GM19023 (cell line): ENCODE measurements around the gene CEP295NL.
A peak's percentile ranks its signal among the peaks of the same experiment; 100 is the strongest.
"Not testable (repeated sequence)": the region's sequence is repeated elsewhere in the genome, so short reads cannot be mapped to it uniquely, and the experiment has no call there.

Experiments used
- ATAC-seq: cut with Tn5 transposase; IDR thresholded peaks from one replicate; pipeline ENCODE4 v1.9.1; 2021; ENCODE audit warnings: mild to moderate bottlenecking, moderate library complexity; ENCODE audit not compliant: unreplicated experiment

The CEP295NL gene

DNA sequence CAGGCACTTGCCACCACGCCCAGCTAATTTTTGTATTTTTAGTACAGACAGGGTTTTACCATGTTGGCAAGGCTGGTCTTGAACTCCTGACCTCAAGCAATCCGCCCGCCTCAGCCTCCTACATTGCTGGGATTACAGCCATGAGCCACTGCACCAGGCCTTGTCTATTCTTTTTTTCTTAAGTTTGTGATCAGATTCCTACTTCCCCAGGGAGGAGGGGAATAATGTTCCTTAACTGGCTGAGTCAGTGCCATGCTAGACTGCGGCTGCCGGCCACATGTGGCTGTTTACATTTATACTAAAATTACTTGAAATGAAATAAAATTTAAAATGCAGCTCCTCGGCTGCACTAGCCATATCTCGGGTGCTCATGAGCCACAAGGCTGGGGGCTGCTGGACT lies 34.6 kb downstream of the CEP295NL start:
- no peak for ATAC-seq

DNA sequence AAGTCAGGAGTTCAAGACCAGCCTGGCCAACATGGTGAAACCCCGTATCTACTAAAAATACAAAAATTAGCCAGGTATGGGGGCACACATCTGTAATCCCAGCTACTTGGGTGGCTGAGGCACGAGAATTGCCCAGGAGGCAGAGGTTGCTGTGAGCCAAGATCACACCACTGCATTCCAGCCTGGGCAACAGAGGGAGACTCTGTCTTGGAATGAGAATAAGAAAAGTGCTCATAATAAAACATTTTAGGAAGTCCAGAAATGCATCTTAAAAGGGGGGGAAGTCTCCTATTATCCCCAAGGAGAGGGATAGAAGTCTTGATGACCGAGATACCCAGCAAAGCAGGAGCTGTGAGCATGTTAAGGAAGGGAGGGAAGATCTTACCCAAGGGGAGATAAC lies 36.0 kb downstream of the CEP295NL start:
- not testable (repeated sequence) for ATAC-seq

DNA sequence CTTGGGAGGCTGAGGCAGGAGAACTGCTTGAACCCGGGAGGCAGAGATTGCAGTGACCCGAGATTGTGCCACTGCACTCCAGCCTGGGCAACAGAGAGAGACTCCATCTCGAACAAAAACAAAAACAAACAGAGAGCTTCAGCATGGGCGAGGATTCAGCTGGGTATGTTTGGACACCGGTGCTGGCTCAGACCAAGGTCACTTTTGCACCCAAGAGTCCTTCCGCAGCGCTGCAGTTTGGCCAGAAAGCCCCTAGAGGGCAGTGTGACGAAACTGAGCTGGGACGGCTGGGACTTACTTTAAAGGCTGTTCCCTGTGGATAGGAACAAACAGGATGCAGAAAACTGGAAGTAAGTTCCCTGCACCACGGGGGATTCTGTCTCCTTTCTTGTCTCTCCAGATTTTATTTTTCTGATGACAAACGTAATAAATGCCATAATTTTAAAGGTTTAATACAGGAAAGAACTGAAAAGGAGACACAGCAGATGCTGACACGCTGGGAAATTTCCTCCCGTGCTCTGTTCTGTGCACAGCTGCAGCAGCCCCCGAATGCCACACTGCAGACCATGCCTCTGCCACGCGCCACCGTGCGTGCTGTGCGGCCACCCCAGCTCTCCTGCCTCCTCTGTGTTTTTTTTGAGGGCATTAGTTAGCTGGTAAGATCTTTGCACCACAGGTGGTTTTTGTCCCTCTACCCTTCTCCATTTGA lies 37.2 kb downstream of the CEP295NL start:
- ATAC-seq, result no peak

DNA sequence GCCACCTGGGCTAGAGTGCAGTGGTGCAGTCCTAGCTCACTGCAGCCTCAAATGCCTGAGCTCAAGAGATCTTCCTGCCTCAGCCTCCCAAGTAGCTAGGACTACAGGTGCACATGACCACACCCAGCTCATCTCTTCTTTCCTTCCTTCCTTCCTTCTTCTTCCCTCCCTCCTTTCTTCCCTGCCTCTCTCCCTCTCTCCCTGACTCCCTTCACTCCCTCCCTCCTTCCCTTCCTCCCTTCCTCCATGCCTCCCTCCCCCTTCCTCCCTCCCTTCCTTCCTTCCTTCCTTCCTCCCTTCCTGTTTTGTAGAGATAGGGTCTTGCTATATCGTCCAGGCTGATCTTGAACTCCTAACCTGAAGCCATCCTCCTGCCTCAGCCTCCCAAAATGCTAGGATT lies 38.9 kb downstream of the CEP295NL start:
- ATAC-seq, result no peak

DNA sequence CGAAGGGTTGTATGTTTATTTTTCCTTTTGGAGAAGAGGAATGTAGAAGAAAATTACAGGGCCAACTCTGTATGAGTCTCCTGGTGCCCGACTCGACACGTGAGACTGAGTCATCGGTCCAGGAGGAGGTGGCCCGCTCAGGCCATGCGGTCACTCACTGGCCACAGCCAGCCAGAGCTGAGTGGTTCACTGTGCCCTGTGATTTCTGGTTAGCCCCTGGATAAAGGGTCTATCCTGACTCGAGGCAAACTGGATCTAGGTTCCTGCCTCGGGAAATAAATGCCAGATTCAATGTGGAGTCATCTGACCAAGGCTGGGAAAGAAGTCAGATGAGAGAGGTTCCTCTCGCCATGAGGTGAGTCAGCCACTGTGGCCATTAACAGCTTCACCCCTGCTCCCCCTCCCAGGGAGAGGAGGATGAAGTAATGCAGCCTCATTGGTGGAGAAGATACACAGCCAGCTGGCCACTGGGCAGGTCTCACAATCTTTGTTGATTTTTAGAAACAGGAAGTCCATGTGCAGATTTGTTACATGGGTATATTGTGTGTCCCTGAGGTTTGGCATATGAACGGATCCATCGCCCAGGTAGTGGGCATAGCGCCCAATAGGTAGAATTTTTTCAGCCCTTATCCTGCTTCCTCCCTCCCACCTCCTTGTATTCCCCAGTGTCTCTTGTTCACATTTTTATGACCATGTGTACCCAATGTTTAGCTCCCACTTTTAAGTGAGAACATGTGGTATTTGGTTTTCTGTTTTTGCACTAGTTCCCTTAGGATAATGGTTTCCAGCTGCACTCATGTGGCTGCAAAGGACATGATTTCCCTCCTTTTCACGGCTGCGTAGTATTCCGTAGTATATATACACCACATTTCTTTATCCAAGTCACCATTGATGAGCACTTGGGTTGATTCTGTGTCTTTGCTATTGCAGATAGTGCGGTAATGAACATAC lies 40.7 kb downstream of the CEP295NL start:
- ATAC-seq, result no peak

DNA sequence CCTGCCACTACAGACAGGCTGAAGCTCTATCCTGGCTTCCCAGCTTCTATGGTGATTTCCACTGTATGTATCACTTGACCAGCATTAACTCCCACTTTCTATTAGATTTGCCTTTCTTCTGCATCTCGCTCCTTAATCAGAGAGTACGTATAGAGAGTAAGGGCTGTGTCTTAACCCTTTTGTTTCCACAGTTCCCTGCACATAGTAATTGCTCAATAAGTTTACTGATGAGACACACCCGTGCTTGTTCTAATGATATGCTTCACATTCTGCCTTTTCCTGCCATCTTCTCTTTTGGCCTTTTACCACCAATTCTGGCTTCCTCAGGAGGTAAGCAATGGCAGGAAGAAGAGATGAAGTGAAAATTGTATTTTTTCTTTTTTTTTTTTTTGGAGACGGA lies 41.8 kb downstream of the CEP295NL start:
- no peak for ATAC-seq

DNA sequence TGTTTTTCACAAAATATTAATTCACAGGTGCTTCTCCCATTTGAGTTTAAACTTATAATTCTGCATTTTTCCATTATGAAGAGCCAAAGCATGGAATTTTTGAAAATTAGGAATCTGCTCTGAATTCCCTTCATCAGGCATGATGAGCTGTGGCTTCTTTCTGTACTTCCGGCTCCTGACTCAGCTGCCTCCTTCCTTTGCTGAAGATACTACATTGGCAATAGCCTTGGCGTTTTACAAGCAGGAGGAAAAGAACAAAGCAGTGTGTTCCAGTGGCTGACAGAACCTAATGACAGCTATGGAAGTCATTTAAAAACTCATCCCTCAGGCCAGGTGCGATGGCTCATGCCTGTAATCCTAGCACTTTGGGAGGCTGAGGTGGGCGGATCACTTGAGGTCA lies 44.0 kb downstream of the CEP295NL start:
- no peak for ATAC-seq

DNA sequence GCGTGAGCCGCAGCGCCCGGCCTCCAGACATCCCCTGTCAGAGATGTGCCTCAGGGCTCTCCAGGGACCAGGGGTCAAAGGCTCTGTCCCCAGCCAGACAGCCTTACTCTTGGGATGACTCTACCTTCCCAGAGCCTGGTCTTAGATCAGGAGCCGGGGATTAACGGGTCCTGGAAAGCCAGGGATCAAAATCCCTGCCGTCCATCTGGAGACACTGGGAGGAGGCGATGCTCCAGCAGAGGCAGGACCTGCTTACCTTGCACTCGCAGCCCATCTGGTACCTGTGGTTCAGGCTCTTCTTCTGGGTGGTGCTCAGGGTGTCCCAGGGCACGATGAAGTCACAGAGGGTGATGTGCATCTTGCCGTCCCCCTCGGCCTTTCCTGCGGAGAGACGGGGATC lies 45.7 kb downstream of the CEP295NL start:
- no peak for ATAC-seq

DNA sequence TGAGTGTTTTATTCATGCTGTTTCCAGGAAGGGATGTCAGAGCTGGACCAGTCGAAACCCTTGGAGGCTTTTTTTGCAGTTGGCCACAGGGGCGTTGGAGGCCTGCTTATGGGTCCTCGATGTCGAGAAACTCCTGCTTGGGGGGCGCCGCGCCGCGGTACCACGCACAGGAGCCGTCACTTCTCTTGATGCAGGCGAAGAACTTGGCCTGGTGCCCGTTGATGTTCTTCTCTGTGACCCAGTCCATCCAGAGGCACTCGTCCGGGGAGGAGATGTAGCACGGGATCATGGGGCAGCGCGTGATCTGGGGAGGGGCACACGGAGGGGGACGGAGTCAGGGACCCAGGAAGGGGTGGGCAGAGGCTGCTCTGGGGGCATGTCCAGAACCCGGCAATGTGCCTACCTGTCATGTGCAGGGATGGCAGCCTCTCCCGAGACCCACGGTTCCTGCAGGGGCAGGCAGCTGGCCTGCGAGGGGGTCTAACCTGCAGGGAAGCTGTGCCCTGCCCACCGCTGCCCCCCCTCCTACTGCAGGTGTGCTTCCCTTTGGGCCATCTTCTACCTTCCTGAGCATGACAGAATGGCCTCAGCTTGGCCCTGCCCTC lies 47.3 kb downstream of the CEP295NL start:
- ATAC-seq, result no peak

DNA sequence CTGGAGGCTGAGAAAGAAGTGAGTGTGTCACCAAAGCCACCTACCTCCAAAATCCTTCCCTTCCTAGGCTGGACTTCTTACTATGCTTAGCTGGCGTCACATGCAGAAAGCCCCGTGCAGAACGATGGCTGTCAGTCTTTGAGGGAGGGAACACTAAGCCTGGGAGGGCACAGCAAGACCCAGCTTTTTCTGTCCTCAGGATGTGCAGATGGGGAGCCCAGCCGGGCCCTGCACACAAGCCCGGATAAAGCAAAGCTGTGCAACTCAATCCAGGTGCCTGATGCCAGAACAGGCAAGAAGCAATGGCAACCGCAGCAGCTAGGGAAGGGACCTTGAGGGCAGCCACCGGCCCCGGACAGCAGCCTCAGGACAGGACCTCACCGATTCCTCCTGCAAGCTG lies 48.5 kb downstream of the CEP295NL start:
- ATAC-seq, result no peak

DNA sequence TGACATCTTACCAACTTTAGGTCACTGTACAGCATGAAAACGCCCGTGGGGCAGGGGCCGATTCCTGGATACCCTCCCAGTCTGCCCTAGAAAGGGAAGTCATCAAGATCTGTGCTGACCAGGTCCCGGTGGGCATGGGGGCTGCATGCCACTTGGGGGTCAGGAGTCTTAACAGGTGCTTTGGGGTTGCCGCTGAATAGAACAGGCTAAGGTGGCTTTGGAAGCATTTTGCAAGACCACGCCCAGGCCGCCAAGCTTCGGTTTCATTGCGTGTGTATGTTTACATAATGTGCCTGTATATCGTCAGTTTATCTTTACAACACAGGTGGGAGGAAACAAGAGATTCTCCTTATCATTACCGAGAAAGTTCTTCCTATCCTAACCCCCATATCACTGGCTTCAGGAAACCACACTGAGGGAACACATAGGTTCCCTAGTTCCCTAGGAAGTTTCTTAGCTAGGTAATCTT lies 49.0 kb downstream of the CEP295NL start:
- ATAC-seq, result no peak

DNA sequence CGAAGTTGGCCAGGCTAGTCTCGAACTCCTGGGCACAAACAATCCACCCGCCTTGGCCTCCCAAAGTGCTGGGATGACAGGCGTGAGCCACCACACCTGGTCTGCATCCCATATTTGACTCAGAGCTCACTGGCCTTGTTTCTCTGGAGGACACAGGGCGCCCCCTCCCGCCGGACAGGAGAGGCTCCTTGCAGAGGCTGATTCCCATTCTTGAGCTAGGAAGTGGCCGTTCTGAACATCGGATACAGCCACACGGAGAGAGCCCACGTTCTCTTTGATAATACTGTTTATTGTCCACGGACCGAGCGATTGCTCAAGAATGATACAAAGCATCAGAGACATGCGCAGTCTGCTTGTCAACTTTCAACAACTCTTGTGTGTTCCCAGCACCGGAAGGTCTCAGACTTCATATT lies 50.3 kb downstream of the CEP295NL start:
- no peak for ATAC-seq

DNA sequence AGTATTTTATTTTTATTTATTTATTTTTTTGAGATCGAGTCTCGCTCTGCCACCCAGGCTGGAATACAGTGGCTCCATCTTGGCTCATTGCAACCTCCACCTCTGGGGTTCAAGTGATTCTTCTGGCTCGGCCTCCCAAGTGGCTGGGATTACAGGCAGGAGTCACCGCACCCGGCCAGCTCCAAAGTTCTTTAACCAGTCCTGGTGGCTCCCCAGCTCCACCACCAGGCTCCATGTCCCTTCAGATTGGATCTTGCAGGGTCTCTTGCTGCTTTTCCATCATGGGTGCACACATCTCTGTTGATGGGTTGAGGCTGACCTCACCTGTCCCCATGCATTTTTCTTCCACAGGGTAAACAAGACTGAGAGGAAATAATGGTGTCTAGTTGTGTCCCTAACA lies 54.0 kb downstream of the CEP295NL start:
- ATAC-seq, result no peak

DNA sequence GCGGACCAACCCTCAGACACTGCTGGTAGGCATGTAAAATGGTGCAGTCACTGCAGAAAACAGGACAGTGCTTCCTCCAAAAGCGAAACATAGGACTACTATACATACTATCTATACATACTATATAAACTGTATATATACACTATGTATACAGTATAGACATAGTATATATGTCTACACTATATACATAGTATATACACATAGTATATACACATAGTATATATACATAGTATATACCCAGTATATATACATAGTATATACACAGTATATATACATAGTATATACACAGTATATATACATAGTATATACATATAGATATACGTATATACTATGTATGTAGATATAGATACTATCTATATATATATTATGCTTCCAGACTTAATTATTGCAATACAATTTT lies 55.9 kb downstream of the CEP295NL start:
- no peak for ATAC-seq

DNA sequence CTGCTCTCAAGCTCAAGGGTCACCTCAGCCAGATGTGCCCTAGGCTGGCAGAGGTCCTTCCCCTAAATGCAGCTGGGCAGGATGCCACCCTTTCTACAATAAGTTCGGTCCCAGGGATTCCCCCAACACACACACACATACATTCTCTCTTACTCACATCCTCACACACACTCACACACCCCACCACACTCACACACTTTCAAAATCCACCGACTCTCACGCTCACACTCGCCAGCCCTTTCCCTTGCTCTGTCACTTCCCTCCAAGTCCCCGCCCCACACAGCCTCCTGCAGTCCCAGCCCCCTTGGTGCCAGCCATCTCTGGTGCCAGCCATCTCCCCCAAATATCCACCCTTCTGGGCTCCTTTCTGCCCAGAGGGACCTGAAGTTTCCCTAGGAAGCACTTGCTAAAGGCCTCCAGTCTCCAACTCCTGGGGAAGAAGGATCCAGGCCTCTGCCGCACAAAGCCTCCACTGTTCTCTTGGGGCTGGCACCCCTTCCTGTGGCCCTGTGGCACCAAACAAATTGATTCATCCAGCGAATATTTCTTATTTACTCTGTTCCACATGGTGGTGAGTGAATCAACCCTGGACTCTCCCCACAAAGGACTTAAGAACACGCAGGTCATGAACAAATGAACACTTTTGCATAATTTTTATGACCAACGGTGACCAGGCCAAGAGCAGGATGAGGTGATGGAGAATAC lies 58.5 kb downstream of the CEP295NL start:
- no peak for ATAC-seq

DNA sequence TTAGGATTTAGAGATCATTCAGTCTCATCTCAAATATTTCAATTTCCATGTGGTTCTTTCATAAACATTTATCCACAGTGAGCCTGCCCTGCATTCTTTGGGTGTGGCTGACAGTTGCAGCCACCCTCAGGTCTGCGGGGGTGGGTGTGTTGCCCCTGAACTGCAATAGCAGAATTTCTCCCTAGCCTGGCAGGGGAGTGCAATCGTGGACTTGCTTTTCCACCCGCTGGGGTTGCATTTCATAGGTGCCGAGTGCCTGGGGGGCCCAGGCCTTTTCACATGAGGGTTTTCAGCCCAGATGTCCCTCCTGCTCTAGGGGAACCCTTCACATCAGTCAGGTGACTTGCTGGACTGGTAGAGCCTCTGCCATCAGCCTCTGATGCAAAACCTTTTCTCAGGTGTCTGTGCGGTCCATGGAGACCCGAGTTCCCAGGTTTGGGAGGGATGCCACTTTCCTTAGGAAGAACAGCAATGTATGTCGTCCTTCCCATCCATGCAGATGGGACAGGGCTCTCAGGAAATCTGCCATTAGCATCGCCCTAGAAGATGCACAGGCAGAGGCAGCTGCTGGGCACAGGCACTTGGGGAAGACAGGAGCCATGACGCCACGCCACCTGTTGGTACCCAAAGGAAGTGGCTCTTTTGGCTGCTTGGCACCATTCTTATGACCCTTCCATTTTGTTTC lies 60.0 kb downstream of the CEP295NL start:
- ATAC-seq, result no peak

DNA sequence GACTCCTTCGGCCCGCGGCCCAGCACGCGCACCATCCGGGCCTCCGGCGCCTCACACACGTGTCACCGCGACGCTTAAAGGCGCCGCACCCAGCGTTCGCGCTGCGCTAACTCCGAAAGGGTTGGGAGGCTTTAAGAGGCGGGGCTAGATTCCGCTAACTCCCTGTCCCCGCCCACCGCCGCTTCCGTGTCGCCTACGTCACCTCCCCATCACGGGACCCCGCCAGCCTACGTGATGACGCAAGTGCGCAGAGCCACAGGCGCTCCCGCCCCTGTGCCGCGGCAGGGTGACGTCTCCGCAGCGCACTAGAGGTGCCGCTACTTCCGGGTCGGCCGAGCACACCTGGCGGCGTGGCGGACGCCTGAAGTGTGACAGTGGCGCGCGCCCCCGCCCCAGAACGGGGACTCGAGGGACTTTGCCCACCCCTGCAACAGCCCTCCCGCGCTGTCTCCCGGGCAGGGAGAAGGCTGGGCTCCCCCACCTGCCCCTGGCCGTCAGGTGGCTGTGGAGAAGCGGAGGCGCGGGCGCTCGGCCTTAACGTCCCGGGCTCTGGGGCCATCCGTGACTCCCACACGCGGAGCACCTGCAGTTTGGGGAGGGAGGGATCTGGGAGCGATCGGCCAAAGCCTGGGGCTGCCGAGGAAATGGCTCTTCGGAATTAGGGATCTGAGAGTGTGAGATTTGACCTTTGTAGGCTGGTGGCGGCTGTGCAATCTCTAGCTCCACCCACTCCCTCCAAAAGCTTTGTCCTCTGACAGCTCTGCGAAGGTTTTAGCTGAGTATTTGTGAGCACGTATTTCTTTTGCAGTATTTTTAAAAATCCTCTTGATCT lies 62.0 kb downstream of the CEP295NL start, which contains the start of gene USP36:
USP36 (minus strand) TSS at position 35 of the 832 bp plus-strand sequence. CDS start 4,451 bp downstream, outside the sequence.
- peak; percentile 85 for ATAC-seq
